Vagina (tissue), 2 donors: ENCODE measurements around the gene SQSTM1. TPM values are rescaled to one million over a fixed set of nuclear protein-coding genes. Genes with fewer than 3 reads are reported as not detected.
"Not testable (repeated sequence)": the region's sequence is repeated elsewhere in the genome, so short reads cannot be mapped to it uniquely, and the experiment has no call there.

ENCODE experiments used
- DNase-seq, 2 donors: peaks; one replicate each; pipeline ENCODE4 v3.0.0-alpha.2; 2017; ENCODE audit errors: extremely low spot score in 2 of 2
- H3K27ac ChIP-seq: fragments of 200-600 bp; sonication (generic); one replicate; pipeline ENCODE4 v1.5.1; 2019
- H3K27me3 ChIP-seq: fragments of 200-600 bp; sonication (generic); one replicate; pipeline ENCODE4 v1.5.1; 2019
- H3K36me3 ChIP-seq, 2 donors: fragments of 200-600 bp; sonication (generic); one replicate each; pipeline ENCODE4 v1.5.1; 2017 to 2019
- H3K4me1 ChIP-seq: fragments of 200-600 bp; sonication (generic); one replicate; pipeline ENCODE4 v1.5.1; 2019
- H3K4me3 ChIP-seq, 2 donors: fragments of 200-600 bp; sonication (generic); 1 replicate in 1 of 2; 2 replicates in 1 of 2; pipeline ENCODE4 v1.5.1; 2016 to 2019
- H3K9me3 ChIP-seq: fragments of 200-600 bp; sonication (generic); one replicate; pipeline ENCODE4 v1.5.1; 2019
- CTCF ChIP-seq, 3 experiments: fragments of 450-650 bp in 2 of 3; fragments of 200-600 bp in 1 of 3; sonication (generic) in 1 of 3; IDR thresholded peaks; one replicate each; pipeline ENCODE4 v1.5.1; 2017 to 2019; ENCODE audit warnings: antibody characterized with exemption in 3 of 3, mild to moderate bottlenecking in 2 of 3, moderate library complexity in 2 of 3
- POLR2A ChIP-seq, 2 donors: fragments of 450-650 bp; IDR thresholded peaks; one replicate each; pipeline ENCODE4 v1.6.1; 2017; ENCODE audit warnings: antibody characterized with exemption in 2 of 2, mild to moderate bottlenecking in 2 of 2, moderate library complexity in 2 of 2
- POLR2AphosphoS5 ChIP-seq, 2 donors: sonication (generic); formaldehyde crosslinking; IDR thresholded peaks; one replicate each; pipeline ENCODE4 v1.9.0; 2017; ENCODE audit warnings: antibody characterized with exemption in 2 of 2, mild to moderate bottlenecking in 2 of 2, low read depth in 1 of 2; ENCODE audit not compliant: insufficient read depth in 1 of 2
- intact Hi-C: fragments of 100-400 bp; cut with DNase I; formaldehyde crosslinking; loops from one replicate; pipeline ENCODE4 v1.15.1; 2023
- total RNA-seq: library from RNA; depleted of rRNA; stranded (reverse); fragments of >200 nt; gene quantifications from one replicate; pipeline ENCODE4 v1.2.3, GENCODE V29; 2016

Gene SQSTM1
- total RNA-seq, 1 donor from 2014 or later, result 373 TPM

GRCh38 chr5:179834120-179834519, 13.4 kb downstream of the SQSTM1 start:
- Histone ChIP-seq H3K27ac (no peak overlapping the region), H3K4me1 (peaks cover 9% of the 10 kb centered on the region), H3K27me3 (no peaks in the 10 kb centered on the region), H3K4me3 (no peak overlapping the region), H3K36me3 (peaks cover 7 to 79% of the 10 kb centered on the region in 2 donors), H3K9me3 (no peaks in the 10 kb centered on the region)
- no peak for DNase-seq
- intact Hi-C loops, result no loop called here
- no peak for TF ChIP-seq POLR2A (IDR thresholded peaks at IDR 0.05)
- no peak for TF ChIP-seq CTCF (IDR thresholded peaks at IDR 0.05)
- no peak for TF ChIP-seq POLR2AphosphoS5 (IDR thresholded peaks at IDR 0.05; ENCODE audit: insufficient read depth in 1 of 2, low read depth in 1 of 2)

- H3K27me3 ChIP-seq, intact Hi-C loops, H3K4me1 ChIP-seq, DNase-seq, H3K9me3 ChIP-seq, H3K27ac ChIP-seq, H3K4me3 ChIP-seq: not testable (repeated sequence)
- H3K36me3 ChIP-seq, result peaks cover 7 to 74% of the 10 kb centered on the region in 2 donors
These were observed 14.2 kb downstream of the SQSTM1 start for GRCh38 chr5:179834871-179835270.

- H3K36me3 ChIP-seq, result peaks cover 7 to 68% of the 10 kb centered on the region in 2 donors
- no peak overlapping the region for H3K27ac ChIP-seq
- H3K9me3 ChIP-seq, result no peaks in the 10 kb centered on the region
- H3K27me3 ChIP-seq, result no peaks in the 10 kb centered on the region
- H3K4me1 ChIP-seq, result peaks cover 9% of the 10 kb centered on the region
- no peak for DNase-seq
- TF ChIP-seq CTCF (IDR thresholded peaks at IDR 0.05) (peak in 1 of 3 experiments; percentile 0), POLR2A (IDR thresholded peaks at IDR 0.05) (no peak), POLR2AphosphoS5 (IDR thresholded peaks at IDR 0.05; ENCODE audit: insufficient read depth in 1 of 2, low read depth in 1 of 2) (peak in 1 of 2 donors; percentile 37)
- H3K4me3 ChIP-seq, result no peak overlapping the region
- intact Hi-C loops, result no loop called here
These were observed 15.7 kb downstream of the SQSTM1 start for GRCh38 chr5:179836225-179837019.

- no peaks in the 10 kb centered on the region for H3K9me3 ChIP-seq
- peaks cover 7 to 67% of the 10 kb centered on the region in 2 donors for H3K36me3 ChIP-seq
- peaks cover 9% of the 10 kb centered on the region for H3K4me1 ChIP-seq
- no peak overlapping the region for H3K4me3 ChIP-seq
- no peak for DNase-seq
- TF ChIP-seq CTCF (IDR thresholded peaks at IDR 0.05) (no peak), POLR2AphosphoS5 (IDR thresholded peaks at IDR 0.05; ENCODE audit: insufficient read depth in 1 of 2, low read depth in 1 of 2) (peak in 1 of 2 donors; percentile 32), POLR2A (IDR thresholded peaks at IDR 0.05) (no peak)
- no peaks in the 10 kb centered on the region for H3K27me3 ChIP-seq
- intact Hi-C loops, result no loop called here
- no peak overlapping the region for H3K27ac ChIP-seq
These were observed 16.6 kb downstream of the SQSTM1 start for GRCh38 chr5:179837076-179838011.

- peaks cover 7 to 54% of the 10 kb centered on the region in 2 donors for H3K36me3 ChIP-seq
- no peak for DNase-seq
- no peak overlapping the region for H3K27ac ChIP-seq
These were observed 18.9 kb downstream of the SQSTM1 start for GRCh38 chr5:179839328-179840256.

More at GRCh38 chr5:179839328-179840256, 18.9 kb downstream of the SQSTM1 start:
- Histone ChIP-seq H3K4me3 (no peak overlapping the region), H3K9me3 (peaks cover under 1% of the 10 kb centered on the region), H3K4me1 (peaks cover 9% of the 10 kb centered on the region), H3K27me3 (no peaks in the 10 kb centered on the region)
- TF ChIP-seq POLR2A (IDR thresholded peaks at IDR 0.05) (no peak), POLR2AphosphoS5 (IDR thresholded peaks at IDR 0.05; ENCODE audit: insufficient read depth in 1 of 2, low read depth in 1 of 2) (peak in 1 of 2 donors; percentile 17), CTCF (IDR thresholded peaks at IDR 0.05) (no peak)
- intact Hi-C loops, result no loop called here
